ENCODE results near the gene EFCAB11.
A peak's percentile ranks its signal among the peaks of the same experiment; 100 is the strongest.
"Not testable (repeated sequence)": the region's sequence is repeated elsewhere in the genome, so short reads cannot be mapped to it uniquely, and the experiment has no call there.

The EFCAB11 gene

GRCh38 chr14:89910691-89911009 lies 43.9 kb downstream of the EFCAB11 start:
- no peak for DNase-seq

GRCh38 chr14:89909586-89909985 lies 44.9 kb downstream of the EFCAB11 start:
- no peak for DNase-seq

- no peak for DNase-seq
Measured at GRCh38 chr14:89908712-89909450, 45.6 kb downstream of the EFCAB11 start.

GRCh38 chr14:89907655-89908054 lies 46.9 kb downstream of the EFCAB11 start:
- no peak for DNase-seq

- no peak for DNase-seq
Measured at GRCh38 chr14:89906000-89906399, 48.5 kb downstream of the EFCAB11 start.

DNA sequence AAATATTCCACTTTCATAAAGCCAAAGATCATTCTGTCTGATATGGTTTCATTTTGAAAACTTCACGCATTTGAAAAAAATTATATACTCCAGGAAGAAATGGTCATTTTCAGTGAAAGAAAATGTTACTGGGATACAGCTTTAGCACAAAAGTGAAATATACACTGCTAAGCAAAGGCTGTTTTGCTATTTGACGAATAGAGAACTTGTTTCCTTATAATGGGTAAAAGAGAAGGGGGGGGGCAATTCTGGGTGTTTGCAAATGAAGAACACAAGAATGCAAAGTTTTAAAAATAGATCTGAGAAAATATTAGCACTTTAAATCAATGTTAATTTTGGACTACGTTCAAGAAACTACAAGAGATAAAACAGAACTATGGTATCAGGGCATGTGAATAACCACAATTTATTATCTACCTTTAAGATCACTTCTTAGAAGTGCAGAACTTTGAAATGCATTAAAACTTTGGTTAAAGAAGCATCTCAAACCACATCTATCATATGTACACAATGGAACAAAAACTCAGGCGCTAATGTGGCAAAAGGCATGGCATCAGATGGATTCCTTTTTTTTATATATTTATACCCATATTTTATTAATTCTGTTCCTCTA lies 51.1 kb downstream of the EFCAB11 start:
- DNase-seq = no peak

DNA sequence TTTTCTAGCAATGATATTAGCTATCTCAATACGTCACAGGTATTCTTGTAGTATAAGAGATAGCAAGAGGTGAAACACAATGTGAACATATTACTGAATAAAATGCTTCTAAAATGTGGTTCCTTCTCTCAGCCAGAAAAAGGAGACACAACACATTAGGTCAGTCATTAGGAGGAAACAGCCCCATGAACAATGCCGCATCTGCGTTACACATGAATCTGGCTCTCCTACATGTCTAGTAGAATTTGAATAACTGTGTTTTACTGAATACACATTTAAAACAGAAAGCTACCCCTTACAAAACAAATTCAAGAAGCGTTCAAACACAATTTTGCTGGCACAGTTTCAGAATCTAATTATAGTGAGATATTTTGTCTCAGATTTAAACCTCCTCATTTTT lies 51.6 kb downstream of the EFCAB11 start:
- no peak for DNase-seq

GRCh38 chr14:89900802-89901201 lies 53.7 kb downstream of the EFCAB11 start:
- no peak for DNase-seq

DNA sequence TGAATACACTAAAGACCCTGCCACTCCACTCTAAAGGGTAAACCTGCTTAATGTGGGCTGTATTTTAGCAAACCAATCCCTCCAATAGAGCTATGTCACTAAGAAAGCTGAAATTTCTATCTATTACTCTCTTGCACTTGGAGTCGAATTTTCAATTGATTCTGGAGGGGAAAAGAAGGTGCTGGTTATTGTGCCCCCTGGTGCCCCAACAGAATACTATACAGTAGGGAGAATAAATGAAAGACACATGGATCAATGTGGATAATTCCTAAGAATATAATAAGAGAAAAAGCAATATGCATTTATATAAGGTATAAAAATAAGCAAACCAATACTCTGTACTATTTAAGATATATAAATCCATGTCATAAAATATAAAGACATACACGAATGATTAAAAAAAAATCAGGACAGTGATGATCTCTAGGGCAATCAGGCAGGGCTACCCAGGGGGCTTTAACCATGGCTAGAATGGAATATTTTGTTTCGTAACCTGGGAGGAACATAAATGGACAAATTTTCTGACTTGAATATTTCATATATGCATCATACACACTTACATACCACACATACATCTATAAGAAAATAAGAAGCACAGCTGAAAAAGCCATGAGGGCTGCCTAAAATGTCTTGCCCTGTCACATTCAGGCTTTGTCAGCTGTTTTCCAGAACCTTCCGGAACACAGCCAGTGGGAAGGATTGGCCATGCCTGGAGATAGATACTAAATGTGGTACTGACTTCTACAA lies 54.4 kb downstream of the EFCAB11 start:
- DNase-seq = peak; percentile 29

GRCh38 chr14:89899291-89899690 lies 55.2 kb downstream of the EFCAB11 start:
- DNase-seq = no peak

DNA sequence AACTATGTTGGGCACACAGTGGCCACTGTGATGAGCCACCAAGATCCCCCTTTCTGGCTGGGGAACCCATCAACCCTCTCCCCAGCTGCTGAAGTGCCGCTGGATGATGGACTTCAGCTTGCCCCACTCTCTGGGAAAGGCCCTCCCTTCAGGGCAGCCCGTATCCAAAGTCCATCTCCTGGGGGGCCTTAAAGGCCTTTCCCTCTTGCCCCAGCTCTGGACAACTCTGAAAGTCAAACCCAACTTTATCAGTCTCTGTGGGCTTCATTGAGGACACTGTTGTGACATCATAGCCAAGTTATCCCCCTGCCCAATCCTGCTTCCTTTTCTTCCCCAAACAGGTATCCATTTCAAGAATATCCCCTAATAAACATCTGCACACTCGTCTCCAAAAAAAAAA lies 61.1 kb downstream of the EFCAB11 start:
- not testable (repeated sequence) for DNase-seq

DNA sequence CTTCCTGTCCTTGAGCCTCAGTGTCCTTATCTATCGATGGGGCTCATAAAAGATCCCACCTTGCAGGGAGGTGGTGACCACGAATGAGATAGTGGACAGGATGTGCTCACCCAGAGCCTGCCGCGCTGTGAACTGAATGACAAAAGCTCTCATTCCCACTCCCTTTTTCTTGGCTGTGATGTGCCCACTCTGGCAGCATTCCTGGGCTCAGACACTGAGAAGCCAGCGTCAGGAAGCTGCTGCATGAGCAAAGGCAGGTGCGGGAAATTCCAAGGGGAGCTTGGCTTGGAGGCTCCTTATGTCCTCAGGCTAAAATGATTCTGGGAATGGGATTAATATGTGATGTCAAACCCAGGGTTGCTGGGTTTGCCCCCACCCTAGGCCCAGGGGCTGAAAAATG lies 61.6 kb downstream of the EFCAB11 start:
- no peak for DNase-seq

GRCh38 chr14:89891721-89892120 lies 62.8 kb downstream of the EFCAB11 start:
- not testable (repeated sequence) for DNase-seq

- DNase-seq = no peak
Measured at GRCh38 chr14:89891055-89891454, 63.5 kb downstream of the EFCAB11 start.

- no peak for DNase-seq
Measured at GRCh38 chr14:89890589-89890988, 63.9 kb downstream of the EFCAB11 start.

DNA sequence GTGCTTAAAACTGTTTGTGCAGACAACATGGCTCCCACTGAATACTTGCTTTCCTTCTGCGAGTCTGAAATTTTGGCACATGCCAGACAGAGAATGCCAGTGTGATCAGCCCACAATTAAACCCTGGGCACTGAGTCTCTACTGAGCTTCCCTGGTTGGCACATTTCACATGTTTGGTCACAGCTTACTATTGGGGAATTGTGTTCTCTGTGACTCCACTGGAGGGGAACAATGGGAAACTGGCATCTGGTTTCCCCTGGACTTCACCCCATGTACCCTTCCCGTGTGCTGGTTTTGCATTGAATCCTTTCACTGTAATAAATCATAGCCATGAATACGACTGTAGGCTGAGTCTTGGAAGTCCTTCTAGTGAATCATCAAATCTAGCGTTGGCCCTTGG lies 64.9 kb downstream of the EFCAB11 start:
- DNase-seq = no peak

GRCh38 chr14:89884761-89885160 lies 69.8 kb downstream of the EFCAB11 start:
- DNase-seq = no peak

DNA sequence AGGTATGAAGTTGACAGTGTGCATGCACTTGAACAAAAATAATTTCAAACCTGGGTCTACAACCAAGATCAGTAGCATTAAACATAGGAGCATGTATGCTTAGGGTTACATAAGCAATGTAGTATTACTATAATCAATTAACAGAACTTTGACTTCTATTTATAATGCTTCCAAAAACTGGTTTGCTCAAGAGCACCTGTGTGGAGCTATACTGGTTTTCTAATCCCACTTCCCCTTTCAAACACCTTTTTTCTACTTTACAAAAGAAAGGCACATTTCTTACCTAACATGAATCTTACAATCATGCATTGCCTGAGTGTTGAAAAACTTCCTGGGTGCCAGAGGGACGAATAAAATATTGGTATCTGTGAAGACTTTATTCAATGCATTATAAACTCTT lies 72.7 kb downstream of the EFCAB11 start:
- no peak for DNase-seq

DNA sequence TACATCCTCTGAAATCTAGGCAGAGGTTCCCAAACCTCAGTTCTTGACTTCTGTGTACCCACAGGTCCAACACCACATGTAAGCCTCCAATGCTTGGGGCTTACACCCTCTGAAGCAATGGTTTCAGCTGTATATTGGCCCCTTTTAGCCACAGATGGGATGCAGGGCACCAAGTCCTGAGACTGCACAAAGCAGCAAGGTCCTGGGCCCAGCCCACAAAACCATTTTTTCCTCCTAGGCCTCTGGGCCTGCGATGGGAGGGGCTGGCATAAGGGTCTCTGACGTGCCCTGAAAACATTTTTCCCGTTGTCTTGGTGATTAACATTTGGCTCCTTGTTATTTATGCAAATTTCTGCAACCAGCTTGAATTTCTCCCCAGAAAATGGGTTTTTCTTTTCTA lies 80.4 kb downstream of the EFCAB11 start:
- not testable (repeated sequence) for DNase-seq

DNA sequence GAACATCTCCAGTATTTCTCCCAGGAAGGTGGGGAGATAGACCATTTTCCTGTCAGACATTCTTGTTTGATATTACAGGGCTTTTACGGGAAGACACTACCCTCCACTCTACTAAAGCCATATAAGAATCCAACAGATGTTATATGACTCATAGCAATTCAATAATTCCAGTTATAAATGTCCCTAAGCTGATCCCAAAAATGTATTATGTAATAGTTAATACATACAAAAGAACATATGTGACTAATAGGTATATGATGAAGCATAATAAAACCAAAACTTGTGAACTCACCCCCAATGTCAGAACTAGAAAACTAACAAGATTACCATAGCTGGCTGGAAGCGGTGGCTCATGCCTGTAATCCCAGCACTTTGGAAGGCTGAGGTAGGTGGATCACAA lies 84.2 kb downstream of the EFCAB11 start:
- DNase-seq = no peak

DNA sequence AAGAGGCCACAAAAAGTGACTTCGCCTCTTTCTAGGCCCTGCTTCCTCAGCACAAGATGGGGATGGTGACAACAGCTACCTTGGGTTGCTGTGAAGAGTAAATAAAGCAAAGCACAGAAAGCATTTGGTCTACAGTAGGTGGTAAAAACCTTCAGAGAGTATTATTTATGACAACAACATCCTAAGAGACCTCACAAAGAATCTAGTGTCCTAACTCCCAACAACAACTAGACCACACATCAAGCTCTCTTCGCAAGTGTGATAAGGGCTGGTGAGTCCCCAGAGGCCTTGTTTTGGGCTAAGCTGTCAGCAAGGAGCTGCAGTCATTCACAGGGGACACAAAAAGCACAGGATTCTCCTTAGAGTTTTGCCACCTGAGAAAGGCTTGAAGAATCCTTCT lies 84.9 kb downstream of the EFCAB11 start:
- DNase-seq = no peak

DNA sequence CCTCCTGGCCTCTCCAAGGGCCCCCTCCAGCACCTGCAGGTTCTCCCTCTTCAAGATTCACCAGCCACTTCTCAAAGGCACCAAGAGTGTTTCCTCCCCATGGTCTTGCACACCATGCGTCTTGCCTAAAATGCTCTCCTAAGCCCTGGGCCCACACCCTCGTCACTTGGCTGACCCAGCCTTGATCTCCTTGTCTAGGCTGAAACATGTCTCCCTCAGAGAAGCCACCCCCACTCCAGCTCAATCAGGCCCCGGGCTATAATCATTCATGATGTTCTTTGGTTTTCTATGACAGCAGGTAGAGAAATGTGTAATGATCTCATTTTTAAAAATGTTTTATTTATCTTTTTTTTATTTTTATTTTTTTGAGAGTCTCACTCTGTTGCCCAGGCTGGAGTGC lies 88.1 kb downstream of the EFCAB11 start:
- DNase-seq = no peak

DNA sequence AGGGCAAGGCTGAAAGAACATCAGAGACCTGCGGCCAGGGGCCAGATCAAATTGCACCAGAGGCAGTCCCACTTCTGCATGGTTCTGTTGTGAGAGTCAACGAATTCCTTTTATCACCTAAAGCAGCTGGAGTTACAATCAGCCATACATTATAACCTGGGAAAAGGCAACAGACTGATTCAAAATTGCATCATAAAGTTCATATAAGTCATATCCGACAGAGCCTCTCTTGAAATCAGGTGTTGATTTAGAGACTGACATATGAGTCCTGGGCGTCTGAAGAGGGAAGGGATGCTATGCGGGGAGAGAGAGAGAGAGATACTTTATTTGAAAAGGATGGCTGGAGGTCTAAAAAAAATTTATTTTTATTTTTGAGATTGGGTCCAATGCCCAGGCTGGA lies 89.4 kb downstream of the EFCAB11 start:
- DNase-seq = no peak

GRCh38 chr14:89862856-89863255 lies 91.7 kb downstream of the EFCAB11 start:
- no peak for DNase-seq
